Osteoblast (primary cell): ENCODE measurements around the gene DSG3. TPM values are rescaled to one million over a fixed set of nuclear protein-coding genes. Genes with fewer than 3 reads are reported as not detected.

Source experiments
- DNase-seq: peaks from one replicate; pipeline ENCODE4 v3.0.0; 2011; ENCODE audit warnings: low spot score, mixed read lengths; ENCODE audit not compliant: insufficient read length; ENCODE audit errors: missing footprints
- H2AFZ ChIP-seq: 2 replicates; pipeline ENCODE4 v1.6.0; 2011; ENCODE audit warnings: mild to moderate bottlenecking, low read length
- H3K27ac ChIP-seq: 2 replicates; pipeline ENCODE4 v1.5.1; 2011; ENCODE audit warnings: mild to moderate bottlenecking, low read depth, low read length, moderate library complexity
- H3K27me3 ChIP-seq: 2 replicates; pipeline ENCODE4 v1.6.0; 2012; ENCODE audit warnings: mild to moderate bottlenecking, control low read depth, inconsistent platforms, low read length, moderate library complexity; ENCODE audit not compliant: insufficient read depth
- H3K36me3 ChIP-seq: 2 replicates; pipeline ENCODE4 v1.5.1; 2011; ENCODE audit warnings: mild to moderate bottlenecking, low read length, control low read depth, moderate library complexity; ENCODE audit not compliant: insufficient read depth
- H3K4me1 ChIP-seq: 2 replicates; pipeline ENCODE4 v1.5.1; 2011; ENCODE audit warnings: mild to moderate bottlenecking, low read length, control low read depth, moderate library complexity; ENCODE audit not compliant: insufficient read depth
- H3K4me2 ChIP-seq: 2 replicates; pipeline ENCODE4 v1.6.0; 2011; ENCODE audit warnings: mild to moderate bottlenecking, low read length; ENCODE audit not compliant: insufficient read depth
- H3K4me3 ChIP-seq: fragments of 200-600 bp; sonication (generic); 3 replicates; pipeline ENCODE4 v1.5.1; 2012; ENCODE audit warnings: mild to moderate bottlenecking, low read length, inconsistent platforms; ENCODE audit not compliant: insufficient read depth
- H3K79me2 ChIP-seq: 2 replicates; pipeline ENCODE4 v1.6.0; 2012; ENCODE audit warnings: mild to moderate bottlenecking, low read length, control low read depth, inconsistent platforms; ENCODE audit not compliant: insufficient read depth
- H3K9me3 ChIP-seq: 2 replicates; pipeline ENCODE4 v1.5.1; 2011; ENCODE audit warnings: low read depth, low read length, control low read depth
- H4K20me1 ChIP-seq: 2 replicates; pipeline ENCODE4 v1.6.0; 2012; ENCODE audit warnings: mild to moderate bottlenecking, low read length, control low read depth; ENCODE audit not compliant: insufficient read depth
- total RNA-seq: library from RNA; depleted of rRNA; stranded (reverse); fragments of >200 nt; gene quantifications from 2 replicates; pipeline ENCODE4 v1.2.3, GENCODE V29; 2012
- TF ChIP-seq, protein P1 (sequence below): IDR thresholded peaks from 2 replicates; pipeline ENCODE4 v1.5.1; 2011; ENCODE audit warnings: mild to moderate bottlenecking, low read depth, low read length, moderate library complexity; ENCODE audit errors: extremely low read depth

The DSG3 gene
- total RNA-seq, 1 donor = 1.4 TPM

- TF ChIP-seq, protein P1, sequence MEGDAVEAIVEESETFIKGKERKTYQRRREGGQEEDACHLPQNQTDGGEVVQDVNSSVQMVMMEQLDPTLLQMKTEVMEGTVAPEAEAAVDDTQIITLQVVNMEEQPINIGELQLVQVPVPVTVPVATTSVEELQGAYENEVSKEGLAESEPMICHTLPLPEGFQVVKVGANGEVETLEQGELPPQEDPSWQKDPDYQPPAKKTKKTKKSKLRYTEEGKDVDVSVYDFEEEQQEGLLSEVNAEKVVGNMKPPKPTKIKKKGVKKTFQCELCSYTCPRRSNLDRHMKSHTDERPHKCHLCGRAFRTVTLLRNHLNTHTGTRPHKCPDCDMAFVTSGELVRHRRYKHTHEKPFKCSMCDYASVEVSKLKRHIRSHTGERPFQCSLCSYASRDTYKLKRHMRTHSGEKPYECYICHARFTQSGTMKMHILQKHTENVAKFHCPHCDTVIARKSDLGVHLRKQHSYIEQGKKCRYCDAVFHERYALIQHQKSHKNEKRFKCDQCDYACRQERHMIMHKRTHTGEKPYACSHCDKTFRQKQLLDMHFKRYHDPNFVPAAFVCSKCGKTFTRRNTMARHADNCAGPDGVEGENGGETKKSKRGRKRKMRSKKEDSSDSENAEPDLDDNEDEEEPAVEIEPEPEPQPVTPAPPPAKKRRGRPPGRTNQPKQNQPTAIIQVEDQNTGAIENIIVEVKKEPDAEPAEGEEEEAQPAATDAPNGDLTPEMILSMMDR = no peak
- no peak overlapping the region for H3K27ac ChIP-seq
- no peaks in the 10 kb centered on the region for H4K20me1 ChIP-seq
- no peaks in the 10 kb centered on the region for H3K36me3 ChIP-seq
- H3K9me3 ChIP-seq = no peaks in the 10 kb centered on the region
- no peaks in the 10 kb centered on the region for H3K4me1 ChIP-seq
- H3K4me3 ChIP-seq = no peak overlapping the region
- no peak overlapping the region for H3K4me2 ChIP-seq
- no peak overlapping the region for H2AFZ ChIP-seq
- no peak for DNase-seq
- no peaks in the 10 kb centered on the region for H3K27me3 ChIP-seq
- H3K79me2 ChIP-seq = no peaks in the 10 kb centered on the region
Observed at GRCh38 chr18:31445908-31446307, 1.6 kb upstream of the DSG3 start.

DNA sequence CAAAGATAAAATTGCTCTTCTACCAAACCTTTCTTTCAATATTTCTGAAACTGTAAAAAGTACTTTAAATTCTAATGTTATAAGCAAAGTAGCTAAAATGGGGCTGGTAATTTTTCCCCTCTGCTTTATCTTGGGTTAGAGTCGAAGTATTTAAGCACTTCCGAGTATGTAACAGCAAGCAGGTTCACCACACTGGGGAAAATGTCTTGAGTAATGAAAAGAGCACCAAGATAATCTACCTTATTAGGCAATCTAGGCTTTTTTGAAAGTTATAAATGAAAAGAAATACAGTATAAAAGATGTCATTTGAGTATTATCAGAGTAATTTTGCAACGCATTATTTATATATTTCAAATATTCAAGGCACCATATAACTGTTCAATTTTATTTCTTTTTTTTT, 687 bp upstream of the DSG3 start:
- no peak overlapping the region for H3K4me2 ChIP-seq
- no peaks in the 10 kb centered on the region for H3K4me1 ChIP-seq
- no peak overlapping the region for H3K4me3 ChIP-seq
- H3K36me3 ChIP-seq = no peaks in the 10 kb centered on the region
- no peaks in the 10 kb centered on the region for H3K79me2 ChIP-seq
- no peaks in the 10 kb centered on the region for H4K20me1 ChIP-seq
- TF ChIP-seq, protein P1 = no peak
- no peaks in the 10 kb centered on the region for H3K9me3 ChIP-seq
- DNase-seq = no peak
- no peak overlapping the region for H3K27ac ChIP-seq
- H3K27me3 ChIP-seq = no peaks in the 10 kb centered on the region
- no peak overlapping the region for H2AFZ ChIP-seq

GRCh38 chr18:31450409-31450808, 2.9 kb downstream of the DSG3 start:
- TF ChIP-seq, protein P1 = no peak
- Histone ChIP-seq H3K4me2 (no peak overlapping the region), H3K4me1 (no peaks in the 10 kb centered on the region), H4K20me1 (no peaks in the 10 kb centered on the region), H3K27me3 (no peaks in the 10 kb centered on the region), H2AFZ (no peak overlapping the region), H3K27ac (no peak overlapping the region), H3K4me3 (no peak overlapping the region), H3K79me2 (no peaks in the 10 kb centered on the region), H3K9me3 (no peaks in the 10 kb centered on the region), H3K36me3 (no peaks in the 10 kb centered on the region)
- DNase-seq = no peak

GRCh38 chr18:31451625-31452024, 4.1 kb downstream of the DSG3 start:
- no peak overlapping the region for H3K4me3 ChIP-seq
- H4K20me1 ChIP-seq = no peaks in the 10 kb centered on the region
- TF ChIP-seq, protein P1 = no peak
- H3K79me2 ChIP-seq = no peaks in the 10 kb centered on the region
- H3K36me3 ChIP-seq = no peaks in the 10 kb centered on the region
- H3K4me1 ChIP-seq = no peaks in the 10 kb centered on the region
- no peak for DNase-seq
- H3K27me3 ChIP-seq = no peaks in the 10 kb centered on the region
- H3K27ac ChIP-seq = no peak overlapping the region
- H3K9me3 ChIP-seq = no peaks in the 10 kb centered on the region
- H3K4me2 ChIP-seq = no peak overlapping the region
- H2AFZ ChIP-seq = no peak overlapping the region
